Activated CD4-positive, alpha-beta T cell treated with anti-CD3 and anti-CD28 coated beads, Interleukin-10, Interleukin-2, amounts not matched to agents 100 ng/mL and 50 ng/mL, durations not matched to agents 16 hours and 8 hours (primary cell): ENCODE results near the gene SPTB.

Experiments used
- DNase-seq: peaks from one replicate; pipeline ENCODE4 v3.0.0-alpha.2; 2020

SPTB gene

DNA sequence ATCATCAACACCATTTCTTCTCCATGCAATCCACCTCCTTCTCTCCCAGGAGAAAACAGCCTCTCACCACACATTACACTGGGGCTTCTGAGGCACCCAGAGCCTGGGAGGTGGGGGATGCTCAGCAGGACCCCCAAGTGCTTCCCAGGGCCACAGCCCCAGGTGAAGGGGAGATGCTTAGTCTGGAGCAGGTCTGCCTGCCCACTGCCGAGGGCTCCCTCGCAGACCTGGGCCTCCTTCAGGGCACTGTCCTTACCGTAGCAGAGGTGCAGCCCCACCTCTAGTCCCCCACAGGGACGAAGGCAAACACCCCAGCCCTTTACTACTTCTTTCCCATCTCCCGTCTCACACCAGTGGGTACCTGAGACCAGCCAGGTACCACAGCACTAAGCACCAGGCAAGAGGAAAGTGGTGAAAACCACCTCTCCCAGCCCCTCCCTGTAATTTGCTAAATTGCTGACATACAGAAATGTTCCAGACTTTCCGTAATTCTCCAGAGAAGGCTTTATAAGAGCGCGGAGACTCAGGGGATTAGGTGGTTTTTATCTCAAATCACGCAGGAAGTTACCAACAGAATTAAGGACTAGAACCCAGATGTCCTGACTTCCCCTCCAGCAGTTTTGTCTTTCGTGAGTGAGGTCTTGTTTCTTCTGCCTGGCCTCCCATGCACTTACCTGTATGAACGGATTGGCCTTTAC, 116.5 kb downstream of the SPTB start:
- DNase-seq = no peak

DNA sequence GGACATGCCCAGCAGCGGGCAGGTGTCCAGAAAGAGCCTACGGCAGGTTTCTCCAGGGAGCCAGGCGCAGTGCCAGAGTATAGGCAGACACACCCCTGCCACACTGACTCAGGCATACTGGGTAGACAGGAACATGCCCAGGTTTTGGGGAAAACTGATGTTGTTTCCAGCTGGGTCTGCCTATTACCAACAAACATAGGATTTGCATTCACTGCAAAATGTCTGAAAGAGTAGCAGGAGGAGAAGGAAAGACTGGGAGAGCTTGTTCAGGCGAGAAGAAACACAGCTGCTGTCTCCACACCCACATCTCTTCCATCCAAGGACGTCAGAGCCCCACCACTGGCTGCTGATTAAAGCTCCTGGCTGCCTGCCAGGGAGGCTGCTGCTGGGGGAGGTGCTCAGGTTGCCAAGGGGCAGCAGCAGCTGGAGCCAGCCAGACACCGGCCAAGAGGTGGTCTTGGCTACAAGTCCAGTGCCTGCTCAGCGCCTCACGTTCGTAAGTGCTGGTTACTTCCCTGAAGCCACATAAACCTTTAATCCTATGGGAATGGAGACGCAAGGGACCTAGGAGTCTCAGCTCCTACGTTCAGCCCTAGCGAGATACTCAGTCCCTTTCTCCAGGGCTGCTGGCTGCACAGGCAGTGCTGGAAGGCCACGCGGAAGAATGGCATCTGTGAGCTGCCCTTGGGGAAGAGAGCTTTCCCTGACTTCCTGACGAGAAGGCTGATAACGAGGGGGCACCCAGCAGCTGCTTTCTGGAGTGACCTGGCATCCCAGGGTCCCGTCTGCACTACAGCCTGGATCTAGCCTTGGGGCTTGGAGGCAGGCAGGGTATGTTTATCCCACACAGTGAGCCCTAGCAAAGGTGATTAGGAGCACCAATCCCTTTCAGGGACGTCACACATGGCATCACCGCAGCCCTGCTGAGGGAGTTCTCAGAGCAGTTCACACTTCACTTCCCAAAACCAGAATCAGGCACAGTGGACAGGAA, 117.4 kb downstream of the SPTB start:
- DNase-seq = no peak

DNA sequence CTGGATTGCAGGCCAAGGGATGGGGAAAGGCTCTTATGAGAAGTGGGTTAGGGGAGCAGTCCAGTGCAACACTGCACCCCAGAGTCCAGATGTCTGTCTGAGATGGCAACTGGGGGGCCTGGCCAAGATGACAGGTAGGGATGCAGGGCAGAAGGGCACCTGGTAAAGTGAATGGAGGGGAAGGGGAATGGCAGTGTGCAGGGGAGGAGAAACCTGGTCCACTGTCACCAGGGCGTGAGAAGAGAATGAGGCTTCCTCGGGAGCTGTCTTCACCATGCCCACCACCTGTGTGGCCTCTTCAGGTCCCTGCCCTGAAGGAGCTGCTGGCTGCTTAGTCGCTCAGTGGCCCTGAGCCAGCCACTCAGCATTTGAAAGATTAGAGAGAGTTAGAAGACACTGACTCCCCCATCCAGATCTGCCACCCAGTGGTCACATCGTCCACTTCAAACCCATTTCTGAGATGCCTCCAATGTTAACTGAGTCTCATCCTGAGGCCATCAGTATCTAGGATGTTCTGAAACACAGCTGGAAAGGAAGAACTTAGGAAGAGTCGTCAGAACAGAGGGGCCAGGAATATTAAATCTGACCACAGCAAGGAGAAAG, 118.2 kb downstream of the SPTB start:
- DNase-seq = no peak

GRCh38 chr14:64760916-64761315, 118.8 kb downstream of the SPTB start:
- DNase-seq = no peak

DNA sequence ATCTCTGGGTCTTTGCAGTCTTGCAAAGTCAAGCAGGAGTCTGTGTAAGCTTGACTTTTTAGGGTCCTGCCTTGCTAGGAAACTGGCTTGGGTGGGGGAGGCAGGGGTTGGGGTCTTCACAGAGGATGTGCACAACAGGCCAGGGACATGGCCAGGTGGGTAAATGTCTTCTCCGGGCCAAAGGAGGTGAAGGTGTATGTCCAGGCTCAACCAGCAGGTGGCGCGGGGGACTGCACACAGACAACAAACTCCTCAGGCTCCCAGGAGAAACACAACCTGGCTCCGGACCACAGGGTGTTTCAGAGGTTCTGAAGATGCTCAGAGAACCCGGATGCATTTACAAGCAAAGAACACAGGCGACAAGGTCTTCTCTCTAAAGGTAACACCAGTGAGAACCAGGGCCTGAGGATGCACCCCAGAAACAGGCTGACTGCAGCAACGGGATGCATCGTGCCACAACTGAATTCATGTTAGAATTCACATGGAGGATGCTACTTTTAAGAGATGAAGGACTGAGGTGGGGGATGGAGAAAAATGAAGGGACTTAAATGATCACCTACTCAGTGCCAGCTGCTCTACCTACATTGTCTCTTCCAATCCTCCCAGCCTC, 119.5 kb downstream of the SPTB start:
- DNase-seq = peak; percentile 65

- DNase-seq = no peak
Measured at GRCh38 chr14:64759555-64759938, 120.2 kb downstream of the SPTB start.

GRCh38 chr14:64758691-64759554, 120.8 kb downstream of the SPTB start:
- DNase-seq = no peak

GRCh38 chr14:64758025-64758521, 121.6 kb downstream of the SPTB start:
- no peak for DNase-seq

DNA sequence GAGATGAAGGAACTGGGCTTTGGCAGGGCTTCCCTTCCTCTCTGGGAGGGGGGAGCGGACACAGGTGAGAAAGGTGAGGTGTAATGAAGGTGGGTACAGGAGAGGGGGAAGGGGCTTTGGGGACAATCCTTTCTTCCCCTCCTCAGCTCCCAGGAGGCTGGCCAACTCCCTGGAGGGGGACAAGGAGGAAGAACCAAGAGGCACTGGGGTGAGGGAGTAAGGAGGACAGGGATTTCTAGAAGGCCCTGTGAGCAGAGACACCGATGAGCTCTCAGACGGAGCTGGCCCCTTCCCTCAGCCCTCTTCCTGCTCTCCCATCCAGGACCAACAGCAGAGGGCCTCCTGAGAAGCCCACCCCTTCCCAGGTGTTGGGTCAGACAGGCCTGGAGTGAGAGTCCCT, 122.1 kb downstream of the SPTB start:
- DNase-seq = no peak

GRCh38 chr14:64756712-64757111, 123.0 kb downstream of the SPTB start:
- no peak for DNase-seq

- peak; percentile 79 for DNase-seq
Measured at GRCh38 chr14:64755781-64756221, 123.9 kb downstream of the SPTB start.

GRCh38 chr14:64754685-64755084, 125.0 kb downstream of the SPTB start:
- no peak for DNase-seq

DNA sequence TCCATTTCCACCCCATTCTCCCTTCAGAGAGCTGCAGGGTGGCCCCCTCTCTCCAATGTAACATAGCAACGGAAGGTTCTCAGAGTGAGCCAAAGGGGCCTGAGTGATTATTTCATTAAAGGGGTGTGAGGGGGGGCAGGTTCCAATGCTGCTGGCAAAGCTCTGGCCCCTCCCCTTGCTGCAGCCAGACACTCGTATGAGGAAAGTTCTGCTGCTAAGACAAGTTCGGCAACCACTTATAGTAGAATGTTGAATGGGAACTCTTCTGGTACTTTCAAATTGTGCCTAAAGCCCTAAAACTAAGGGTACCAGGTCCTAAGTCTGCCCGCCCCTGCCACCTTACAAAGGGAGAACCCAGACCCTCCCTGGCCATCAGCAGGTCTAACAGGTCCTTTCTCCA, 125.7 kb downstream of the SPTB start:
- DNase-seq = no peak

DNA sequence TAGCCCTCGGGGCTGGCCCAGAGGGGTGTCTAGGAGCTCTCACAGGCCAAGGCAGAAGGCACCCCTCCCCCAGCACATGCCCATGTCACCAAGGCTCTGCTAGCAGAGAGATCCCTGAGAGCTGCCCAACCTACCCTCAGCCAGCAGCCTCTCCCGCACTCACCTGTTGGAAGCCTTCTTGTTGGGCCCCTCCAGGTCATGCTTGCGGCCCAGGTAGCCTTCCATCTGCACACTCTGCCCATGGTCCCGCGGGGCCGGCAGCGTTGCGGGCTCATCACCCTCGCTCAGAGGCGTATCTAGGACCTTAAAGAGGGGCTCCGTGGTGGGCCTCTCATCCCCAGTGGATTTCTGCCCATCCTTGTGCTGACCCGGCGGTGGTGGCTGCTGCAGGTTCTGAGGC, 126.3 kb downstream of the SPTB start:
- no peak for DNase-seq

DNA sequence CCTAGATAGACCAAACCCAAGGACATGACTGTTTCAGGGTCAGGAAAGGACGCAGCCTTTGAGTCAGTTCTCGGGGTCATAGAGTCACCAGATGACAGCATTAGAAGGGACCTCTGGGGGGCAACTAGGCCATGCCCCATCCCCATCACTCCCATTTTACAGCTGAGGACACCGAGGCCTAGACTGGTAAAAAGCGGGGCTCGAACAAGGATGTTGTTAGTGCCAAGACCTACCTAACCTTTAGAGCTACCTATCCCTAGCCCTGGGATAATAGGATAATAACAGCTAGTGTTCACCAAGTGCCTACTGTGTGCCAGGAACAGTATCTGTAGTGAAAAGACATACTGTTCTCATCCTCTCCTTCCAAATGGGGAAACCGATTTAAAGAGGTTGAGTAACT, 126.8 kb downstream of the SPTB start:
- no peak for DNase-seq

DNA sequence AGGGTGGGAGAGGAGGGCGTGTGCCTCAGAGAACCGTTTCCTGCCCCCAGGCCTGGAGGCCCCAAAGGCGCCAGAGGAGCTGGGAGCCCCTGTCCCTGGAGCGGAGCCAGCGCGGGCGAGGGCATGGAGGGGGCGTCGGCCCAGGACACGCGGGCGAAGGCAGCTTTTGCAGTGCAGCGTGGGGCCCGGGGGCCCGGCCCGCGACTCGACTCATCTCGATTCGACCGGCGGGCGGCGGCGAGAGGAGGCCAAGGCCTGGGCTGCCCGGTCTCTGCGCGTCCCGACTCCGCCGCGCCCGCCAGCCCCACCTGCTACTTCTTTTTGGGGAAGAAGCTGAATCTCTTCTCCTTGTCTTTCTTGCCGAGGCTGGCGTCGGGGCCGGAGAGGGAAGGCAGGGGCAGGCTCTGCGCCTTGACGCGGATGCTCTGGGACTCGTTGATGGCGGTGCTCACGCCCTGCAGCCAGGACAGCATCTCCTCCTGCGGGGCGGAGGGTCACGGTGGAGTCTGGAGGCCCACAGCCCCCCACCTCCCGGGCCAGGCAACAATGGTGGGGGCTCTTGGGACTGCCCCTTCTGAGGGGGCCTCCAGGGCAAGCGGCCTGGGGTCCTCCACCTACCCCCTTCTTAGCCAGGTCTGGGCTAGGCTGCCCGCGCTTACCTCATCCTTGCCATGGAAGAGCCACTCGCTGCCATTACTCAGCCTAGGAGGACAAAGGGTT, 130.6 kb downstream of the SPTB start:
- DNase-seq = no peak

GRCh38 chr14:64748521-64748920, 131.2 kb downstream of the SPTB start:
- no peak for DNase-seq

GRCh38 chr14:64747327-64747726, 132.4 kb downstream of the SPTB start:
- DNase-seq = no peak

DNA sequence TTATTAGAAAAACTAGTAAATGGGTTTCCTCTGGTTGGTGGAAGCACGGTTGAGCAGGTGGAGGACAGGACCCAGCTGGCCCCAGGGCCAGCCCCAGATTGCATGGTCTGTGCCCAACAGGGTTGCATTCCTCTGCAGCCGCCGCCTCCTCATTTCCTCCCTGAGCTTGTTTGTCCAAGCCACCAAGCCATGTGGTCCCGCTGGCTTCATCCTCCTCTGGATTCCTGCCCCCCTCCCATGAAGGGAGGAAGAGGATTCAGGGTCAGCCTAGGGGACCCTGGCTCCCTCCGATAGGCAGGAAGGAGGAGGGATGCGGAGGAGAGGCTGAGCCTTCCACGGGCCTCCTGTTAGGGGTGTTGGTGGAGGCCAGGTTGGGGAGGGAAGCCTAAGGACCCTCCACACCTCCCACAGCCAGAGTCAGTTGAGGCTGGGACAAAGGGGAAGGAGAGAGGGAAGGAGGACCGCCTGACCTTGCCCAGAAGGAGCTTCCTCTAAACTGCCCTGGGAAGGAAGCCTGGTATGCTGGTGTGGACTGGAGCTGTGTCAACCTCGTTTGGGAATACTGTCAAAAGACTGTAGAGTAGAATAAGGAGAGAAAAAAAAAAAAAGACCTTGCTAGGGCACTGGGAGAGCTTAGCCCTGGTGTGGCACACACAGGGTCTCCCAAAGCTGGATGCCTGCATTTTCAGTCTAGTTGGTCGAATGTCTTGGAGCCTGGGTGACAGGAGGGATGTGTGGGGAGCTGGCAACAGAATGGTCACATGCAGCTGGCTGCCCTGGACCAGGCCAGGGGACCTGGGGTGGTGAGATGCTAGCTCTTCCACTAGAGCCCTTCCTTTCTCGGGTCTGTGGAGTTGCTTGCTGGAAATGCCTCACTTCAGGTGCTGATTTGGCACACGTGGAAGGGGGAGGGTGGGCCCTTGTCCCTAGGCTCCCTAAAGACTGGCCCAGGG, 133.1 kb downstream of the SPTB start:
- no peak for DNase-seq

DNA sequence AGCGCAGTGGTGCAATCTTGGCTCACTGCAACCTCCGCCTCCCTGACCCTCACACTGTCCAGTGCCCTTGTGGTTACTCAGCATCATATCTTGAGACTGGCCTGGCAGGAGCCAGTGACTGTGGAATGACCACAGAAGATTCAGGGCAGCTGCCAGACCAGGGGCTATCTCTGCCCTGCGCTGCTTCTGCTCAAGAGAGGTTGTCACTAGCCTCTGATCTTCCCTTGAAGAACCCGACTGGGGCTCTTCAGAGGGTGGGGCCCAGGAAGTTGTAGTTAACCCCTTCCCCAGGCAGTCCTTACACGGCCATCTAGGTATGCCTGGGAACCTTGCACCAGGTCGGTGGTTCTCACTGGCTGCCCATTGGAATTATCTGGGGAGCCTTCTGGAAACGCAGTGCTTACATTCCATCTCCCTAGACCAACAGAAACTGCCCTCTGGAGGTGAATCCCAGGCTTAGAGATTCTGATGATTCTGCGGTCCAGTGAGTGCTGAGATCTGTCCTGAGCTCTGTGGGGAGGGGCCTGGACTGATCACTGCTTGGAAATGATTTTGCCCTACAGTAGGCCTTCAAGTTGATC, 134.1 kb downstream of the SPTB start:
- no peak for DNase-seq
